ENCODE data around the gene CAMTA1.
A peak's percentile ranks its signal among the peaks of the same experiment; 100 is the strongest.

CAMTA1 gene

DNA sequence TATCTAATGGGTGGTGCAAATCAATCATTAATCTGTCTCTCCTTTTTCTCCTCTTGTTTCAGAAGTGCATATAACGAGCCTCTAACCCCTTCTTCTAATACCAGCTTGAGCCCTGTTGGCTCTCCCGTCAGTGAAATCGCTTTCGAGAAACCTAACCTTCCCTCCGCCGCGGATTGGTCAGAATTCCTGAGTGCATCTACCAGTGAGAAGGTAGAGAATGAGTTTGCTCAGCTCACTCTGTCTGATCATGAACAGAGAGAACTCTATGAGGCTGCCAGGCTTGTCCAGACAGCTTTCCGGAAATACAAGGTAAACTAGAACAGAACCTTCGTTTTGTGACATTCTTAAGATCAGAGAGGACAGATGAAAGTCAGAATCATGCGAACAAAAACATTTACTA lies 960.5 kb downstream of the CAMTA1 start:
- no peak for DNase-seq

DNA sequence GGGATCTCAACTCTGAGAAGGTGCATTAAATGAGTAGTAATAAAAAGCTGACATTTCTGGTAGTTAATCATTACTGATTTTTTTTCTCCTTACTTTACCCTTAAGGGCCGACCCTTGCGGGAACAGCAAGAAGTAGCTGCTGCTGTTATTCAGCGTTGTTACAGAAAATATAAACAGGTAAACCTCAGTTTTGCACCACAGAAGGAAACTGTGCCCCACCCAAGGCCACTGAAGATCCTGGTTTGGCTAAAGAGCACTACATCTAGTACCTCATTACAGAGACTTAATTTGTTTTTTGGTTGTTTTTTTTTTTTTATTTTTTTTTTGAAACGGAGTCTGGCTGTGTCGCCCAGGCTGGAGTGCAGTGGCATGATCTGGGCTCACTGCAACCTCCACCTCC lies 962.4 kb downstream of the CAMTA1 start:
- DNase-seq = no peak

DNA sequence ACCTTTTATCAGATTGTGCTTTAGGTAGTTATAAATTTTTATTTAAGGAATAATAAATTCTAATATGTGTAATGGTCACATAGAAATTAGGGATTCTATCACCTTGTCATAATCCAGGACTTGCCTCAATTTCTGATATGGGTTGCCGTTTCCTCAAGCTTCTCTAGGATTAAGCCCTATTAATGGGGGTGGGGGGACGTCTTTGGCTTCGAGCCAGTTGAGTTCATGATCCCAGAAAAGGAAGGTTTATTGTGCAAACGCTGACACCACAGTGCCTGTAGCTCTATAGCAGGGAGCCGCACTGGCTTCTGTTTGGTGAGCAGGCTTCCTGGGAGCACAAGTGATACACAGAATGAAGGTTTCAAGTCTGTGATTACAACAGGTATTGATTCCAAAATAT lies 963.9 kb downstream of the CAMTA1 start:
- no peak for DNase-seq

DNA sequence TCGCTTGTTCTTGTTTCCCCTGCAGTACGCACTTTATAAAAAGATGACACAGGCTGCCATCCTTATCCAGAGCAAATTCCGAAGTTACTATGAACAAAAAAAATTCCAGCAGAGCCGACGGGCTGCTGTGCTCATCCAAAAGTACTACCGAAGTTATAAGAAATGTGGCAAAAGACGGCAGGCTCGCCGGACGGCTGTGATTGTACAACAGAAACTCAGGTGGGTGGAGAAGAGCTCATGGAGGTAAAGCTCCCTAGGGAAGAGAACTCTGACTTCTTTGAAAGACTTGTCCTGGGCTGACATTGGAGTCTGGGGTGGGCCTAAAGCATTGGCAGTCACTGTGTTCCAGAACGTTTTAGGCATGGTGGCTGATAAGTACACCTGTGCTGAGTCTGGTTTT lies 965.9 kb downstream of the CAMTA1 start:
- no peak for DNase-seq

DNA sequence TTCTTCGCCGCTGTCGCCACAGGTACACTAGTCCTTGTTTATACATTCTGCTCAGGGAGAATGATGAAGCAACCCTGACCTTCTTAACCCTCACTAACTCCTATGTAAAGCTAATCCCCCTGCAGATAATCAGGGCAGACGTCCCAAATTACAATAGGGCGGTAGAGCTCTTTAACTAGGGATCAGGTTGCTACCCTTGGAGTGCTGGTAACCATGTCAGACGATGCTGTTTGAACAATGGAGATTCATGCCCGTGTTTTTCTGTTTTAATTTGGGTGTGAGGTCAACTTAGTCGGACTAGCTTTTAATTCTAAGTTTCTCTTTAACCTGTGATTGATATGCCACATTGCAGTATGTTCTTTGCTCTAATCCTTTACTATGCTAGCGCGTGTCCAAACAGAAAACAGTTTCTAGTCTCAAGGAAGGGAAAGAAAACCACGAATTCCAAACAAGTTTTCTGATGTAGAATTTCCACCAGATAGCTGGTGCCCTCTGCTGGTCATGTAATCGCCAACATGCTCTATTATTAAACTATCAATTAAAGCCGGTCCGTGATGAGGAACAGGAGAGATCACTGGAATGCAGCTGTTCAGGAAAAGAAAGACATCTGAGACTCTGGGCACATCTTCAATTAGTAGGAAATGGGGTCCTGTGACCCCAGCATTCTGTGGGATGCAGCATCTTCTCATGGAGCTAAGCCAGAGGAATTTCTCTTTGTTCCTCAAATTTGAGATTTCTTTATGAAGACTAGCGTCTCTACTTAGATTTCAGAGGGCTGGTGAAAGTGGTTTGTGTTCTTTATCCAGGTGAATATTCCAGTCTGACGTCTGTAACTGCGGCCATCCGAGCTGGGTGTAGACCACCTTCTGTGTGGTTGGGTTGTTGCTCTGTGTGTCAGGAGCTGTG lies 967.5 kb downstream of the CAMTA1 start:
- DNase-seq = peak; percentile 67

DNA sequence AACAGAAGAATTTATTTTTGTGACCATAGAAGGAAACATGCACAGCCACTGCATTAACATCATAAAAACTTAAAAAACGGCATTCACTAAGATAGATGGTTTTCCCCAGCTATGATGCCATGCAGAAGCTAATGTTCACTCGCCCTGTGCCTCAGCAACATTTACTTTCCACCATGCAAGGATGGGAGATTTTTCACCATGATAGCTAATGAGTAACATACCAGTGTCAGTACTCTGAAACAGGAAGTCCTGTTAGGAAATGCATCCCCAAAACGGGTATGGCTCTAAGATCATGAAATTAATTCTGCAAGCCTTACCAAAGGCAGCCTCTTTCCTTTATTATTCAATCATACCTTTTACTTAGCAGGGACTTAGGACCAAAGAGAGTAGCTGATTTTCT lies 968.4 kb downstream of the CAMTA1 start:
- no peak for DNase-seq

DNA sequence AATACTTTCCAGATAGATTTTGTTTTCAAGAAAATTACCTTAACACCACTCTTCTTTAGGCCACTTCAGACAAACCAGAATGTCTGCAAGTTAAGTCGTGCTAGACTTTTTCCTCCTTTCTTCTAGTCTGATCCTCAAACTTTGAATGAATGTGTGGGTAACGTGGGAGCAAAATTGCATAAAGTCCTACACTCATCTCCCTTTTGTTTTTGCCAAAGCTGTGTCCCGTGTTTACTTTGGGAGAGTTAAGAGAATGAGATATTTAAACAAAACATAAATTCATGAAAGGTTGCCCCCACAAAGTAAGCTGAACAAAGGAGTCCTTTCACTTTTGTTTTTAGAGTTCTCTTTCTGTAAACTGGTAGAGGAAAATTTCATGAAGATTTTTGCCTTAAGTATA lies 969.0 kb downstream of the CAMTA1 start:
- DNase-seq = no peak

DNA sequence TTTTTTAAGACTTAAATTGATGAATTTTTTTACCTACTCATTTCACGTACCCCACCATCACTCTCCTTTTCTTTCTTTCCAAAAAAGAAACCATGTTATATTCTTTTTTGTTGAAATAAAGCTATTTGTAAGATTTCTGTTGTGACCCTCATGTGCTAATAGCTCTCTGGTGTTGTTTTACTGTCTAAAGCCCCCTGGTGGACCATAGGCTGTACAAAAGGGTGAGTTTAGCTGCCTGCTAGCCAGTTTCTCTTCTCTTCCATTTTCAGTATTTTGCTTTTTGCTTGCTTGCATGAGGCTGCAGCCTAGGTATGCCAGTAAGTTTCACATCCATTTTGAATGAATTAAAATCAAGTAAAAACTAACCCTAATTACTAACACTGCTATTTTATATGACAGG lies 970.2 kb downstream of the CAMTA1 start:
- DNase-seq = peak; percentile 17

DNA sequence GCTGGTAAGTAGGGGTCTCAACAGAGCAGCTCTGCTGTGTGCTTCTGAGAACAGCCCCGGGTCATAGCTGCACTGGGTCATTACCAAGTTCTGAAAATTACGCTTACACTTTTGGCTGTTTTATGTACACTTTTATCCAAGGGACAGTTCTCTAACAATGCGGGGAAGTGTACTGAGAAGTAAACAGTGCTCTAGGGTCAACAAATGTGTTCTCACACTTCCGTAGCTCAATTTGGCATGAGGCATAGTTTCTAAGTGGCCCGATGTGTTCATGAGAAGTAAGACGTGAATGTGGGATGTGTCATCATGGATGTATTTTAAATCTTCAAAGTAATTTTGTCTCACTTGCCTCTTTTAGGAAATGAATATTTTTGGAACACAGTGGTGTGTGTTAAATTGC lies 975.0 kb downstream of the CAMTA1 start:
- no peak for DNase-seq

DNA sequence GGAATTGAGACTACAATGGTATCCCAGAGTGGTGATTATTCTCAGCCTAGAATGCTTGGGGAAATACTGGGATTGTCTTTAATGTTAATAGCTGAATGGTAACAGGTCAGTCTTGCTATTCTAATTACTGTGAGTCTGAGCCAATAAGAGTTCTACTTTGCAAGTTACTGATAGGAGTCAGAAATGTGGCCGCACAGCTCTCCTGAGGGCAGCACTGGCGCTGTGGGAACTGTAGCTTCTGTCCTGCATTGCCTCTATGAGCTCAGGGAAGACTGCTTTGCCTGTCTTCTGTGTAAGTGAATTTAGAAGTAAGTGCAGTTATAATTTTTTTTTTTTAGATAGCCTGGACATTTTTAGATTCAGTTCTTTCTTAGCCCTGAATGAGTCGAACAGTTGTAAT lies 975.8 kb downstream of the CAMTA1 start:
- no peak for DNase-seq

DNA sequence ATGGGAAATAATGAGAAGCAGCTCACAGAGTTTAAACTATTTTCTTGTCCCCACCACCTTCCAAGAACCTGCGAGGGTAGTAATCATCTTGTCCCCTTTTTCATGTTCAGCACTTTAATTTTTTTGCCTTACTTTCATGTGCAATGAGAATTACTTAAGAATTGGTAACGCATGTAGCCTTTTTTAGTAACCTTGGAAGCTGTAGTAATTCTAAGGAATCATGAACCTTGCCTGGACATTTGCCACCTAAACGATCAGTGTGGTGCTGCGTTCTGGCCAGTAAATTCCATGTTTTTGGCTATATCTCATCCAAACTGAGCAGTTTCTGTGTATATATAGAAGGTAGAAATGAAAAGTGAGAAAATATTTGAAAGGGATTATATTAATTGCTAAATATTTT lies 981.9 kb downstream of the CAMTA1 start:
- DNase-seq = no peak

DNA sequence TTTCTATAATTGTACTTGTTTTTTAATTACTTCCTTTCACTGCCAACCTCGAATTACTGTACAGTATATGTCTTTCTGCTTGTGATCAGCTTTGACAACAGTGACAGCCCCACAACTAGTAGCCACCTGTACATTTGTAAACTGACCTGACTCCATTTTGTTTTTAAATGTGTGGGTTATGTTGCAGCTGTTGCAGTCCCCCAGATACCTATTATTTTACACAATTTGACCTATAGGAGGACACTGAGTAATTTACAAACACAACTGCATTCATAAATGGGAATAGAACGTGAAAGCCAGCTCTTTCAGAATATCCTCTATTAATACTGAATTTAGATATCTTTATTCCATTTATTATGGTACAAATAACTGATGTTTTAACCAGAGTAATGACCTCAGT lies 983.3 kb downstream of the CAMTA1 start:
- no peak for DNase-seq

DNA sequence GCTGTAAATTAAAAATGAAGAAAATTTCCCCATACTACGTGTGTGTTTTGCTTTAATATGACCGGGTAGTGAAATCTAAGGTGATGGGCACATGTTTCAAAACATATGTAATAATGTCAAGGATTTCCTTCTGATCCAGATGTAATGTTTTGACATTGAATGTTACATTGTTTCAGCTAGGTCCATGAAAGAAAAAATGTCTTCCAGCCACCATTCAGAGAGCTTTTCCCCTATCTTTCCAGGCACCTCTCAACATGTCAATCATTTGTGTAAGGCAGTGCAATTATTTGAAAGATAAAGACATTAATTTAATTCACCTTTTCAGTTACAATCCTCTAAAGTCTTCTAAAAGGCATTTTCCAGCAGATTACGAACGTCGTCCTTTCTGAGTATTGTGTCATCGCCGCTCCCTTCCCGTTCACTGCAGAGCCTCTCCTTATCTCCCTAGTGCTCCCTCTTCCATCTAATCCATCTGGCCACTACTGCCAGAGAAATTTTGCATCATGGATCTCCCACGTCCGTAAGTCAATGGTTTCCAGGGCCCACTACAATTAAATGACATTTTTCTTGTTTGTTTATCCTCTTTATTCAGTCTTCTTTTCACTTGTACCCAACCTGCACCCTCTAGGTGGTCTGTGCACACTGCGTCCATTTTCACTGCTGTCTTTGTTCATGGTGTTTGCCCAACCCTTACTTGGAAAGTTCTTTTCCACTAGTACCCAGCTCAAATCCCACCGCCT lies 984.6 kb downstream of the CAMTA1 start:
- no peak for DNase-seq

DNA sequence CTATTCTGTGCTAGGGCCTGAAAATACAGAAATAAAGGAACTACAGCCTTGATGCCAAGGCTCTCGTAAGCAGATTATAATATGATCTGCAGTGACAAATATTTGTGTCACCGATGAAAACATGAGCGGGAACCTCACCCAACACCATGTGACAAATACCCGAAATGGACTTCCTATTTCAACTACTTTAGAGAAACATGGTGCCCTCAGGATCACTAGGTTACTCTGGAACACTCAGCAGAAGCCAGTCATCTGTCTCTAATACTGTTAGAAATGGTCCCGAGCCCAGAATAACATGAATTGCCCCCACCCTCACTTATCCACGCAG lies 985.4 kb downstream of the CAMTA1 start:
- DNase-seq = no peak

DNA sequence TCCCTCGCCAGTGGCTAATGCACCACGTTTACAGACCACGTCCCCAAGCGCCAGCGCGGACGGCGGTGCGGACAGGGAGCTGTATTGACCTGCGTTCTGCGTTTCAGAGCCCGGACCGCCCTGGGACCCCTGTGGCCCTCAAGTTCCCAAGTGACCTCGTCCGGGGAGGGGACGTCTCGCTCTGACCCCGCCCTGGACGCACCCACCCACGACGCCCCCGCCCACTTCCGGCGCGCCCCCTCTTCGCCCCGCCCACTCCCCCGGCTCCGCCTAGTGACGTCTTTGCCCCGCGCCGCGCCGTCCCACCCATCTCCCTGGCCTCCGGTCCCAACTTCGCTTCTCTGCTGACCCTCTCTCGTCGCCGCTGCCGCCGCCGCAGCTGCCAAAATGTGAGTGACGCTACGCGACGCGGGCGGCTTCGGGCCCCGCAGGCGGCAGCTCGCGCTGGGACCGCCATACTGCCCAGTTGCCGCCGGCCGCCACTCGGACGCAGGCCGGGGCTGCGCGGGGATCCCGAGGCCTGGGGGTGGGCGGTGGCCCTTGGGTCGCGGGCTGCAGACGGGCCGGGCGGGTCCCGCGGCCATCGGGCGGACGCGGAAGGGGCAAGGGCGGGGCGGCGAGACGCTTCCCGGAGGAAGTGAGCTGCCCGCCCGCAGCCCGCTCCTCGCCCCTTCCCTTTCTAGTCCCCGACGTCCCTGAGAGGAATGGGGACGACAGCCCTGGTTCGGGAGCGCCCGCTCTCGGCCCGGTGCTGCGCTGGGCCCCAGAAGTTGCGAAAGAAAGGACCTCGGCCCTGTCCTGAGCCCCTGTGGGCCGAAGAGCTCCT lies 986.0 kb downstream of the CAMTA1 start, which contains the start of gene VAMP3:
Gene VAMP3, plus strand, starts transcription at position 300 of the 826 bp plus-strand sequence. Its CDS starts 88 bp downstream, at position 388.
- peak; percentile 80 for DNase-seq

DNA sequence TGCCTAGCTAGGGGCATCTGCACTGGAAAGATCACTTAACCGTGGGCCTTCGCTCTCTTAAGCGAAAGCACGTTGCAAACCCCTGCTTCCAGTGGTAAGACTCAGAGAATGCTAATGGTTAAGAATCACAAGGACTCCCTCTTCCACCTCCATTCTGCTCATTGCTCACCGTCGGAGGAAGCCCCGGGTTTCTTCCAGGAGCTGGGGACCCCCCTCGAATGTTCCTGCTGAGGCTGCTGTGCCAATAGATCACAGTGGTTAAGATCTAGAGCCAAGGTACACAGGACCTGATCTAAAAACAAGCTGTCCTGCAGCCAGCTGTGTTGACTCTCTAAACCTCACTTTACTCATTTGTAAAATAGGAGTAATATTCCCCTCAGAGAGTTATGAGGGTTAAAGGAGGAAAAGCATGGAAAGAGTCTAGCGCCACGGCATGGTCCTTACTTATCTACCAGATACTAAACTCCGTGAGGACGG lies 986.6 kb downstream of the CAMTA1 start:
- DNase-seq = no peak

DNA sequence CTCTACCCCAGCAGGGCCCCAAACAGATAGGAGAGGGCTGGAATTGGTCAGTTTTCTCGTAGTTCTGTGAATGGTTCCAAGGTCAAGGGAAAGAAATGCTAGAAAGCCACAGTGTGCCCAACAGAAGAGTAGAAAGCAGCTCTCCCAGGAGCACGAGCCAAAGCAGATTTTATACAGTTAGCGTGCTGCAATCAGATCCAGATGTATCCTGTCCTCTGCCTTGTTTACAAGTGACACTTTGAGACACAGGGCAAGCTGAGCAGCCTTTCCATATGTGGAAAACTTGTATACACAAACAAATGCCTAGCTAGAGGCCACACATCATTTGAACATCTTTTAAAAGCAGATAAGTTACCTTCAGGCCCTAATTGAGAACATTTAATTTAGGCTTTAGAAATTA lies 992.3 kb downstream of the CAMTA1 start:
- DNase-seq = no peak

DNA sequence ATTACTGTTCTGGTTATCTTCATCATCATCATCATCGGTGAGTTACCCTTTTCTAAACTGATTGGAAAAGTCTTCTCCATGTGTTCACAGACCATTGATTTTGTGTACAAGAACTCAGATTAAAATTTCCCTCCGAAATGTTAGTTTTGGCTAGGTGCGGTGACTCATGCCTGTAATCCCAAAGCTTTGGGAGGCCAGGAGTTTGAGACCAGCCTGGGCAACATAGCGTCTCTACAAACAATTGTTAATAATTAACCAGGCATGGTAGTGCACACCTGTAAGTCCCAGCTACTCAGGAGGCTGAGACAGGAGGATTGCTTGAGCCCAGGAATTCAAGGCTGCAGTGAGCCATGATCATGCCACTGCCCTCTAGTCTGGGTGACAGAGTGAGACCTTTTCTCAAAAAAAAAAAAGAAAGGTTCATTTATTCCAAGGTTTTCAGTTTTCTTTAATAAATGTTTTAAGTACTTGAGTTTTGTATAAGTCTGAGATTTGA lies 992.9 kb downstream of the CAMTA1 start:
- DNase-seq = no peak

DNA sequence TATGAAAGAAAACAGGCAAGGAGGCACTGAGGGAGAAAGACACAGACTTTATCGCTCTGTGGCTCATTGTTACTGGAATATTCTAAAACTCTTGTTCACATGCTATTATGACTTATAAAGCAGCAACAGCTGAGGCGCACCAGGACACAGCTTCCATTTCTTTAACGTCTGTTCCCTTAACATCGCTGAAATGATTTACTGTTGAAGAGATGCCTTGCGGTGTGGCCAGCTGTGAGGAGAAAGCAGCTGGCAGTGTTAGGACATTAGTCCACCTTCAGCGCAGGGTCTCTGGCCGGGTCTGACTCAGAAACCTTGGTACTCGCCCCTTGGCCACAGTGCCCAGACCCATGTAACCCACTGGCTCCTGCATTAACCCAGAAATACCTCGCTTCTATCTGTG lies 995.7 kb downstream of the CAMTA1 start:
- DNase-seq = no peak

DNA sequence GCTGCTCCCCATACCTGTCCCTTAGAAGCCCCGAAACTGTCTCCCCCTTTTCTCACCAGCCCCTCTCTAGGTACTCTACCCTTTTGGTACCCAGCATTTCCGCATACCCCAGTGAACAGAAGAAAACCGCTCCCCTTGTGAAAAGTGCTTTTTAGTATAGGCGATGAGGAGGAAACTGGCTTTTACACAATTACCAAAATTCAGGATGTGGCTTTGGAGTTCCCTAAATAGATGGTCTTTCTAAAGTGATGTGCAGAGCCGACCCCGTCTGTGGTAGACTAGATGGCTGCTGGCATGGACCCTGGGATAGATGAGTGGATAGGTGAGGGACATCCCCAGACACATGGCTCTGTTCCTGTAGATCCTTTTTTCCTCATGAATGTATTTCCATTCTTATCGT lies 996.2 kb downstream of the CAMTA1 start:
- DNase-seq = no peak

DNA sequence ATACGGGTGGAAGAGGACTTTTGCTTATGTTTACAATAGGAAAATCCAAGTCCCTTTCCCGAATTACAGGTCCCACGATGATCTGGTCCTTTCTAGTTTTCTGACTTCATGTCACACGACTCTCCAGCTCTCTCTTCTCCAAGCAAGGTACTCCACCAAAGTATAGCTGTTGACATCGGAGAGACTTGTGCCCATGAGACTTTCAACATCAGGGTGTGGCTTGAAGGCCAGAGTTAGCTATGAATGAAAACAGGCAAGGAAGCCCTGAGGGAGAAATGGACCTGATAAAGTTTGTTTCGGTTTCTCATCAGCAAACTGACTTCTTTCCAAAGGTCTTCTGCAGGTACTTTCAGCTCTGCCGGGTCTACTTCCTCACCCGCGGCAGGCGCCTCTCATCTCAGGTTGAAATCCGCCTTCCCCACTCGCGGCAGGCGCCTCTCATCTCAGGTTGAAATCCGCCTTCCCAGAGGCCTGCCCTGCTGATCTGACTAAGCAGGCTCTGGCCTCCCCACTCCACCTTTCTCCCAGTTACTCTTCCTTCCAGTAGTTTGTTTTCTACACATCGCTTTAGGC lies 996.8 kb downstream of the CAMTA1 start:
- no peak for DNase-seq

DNA sequence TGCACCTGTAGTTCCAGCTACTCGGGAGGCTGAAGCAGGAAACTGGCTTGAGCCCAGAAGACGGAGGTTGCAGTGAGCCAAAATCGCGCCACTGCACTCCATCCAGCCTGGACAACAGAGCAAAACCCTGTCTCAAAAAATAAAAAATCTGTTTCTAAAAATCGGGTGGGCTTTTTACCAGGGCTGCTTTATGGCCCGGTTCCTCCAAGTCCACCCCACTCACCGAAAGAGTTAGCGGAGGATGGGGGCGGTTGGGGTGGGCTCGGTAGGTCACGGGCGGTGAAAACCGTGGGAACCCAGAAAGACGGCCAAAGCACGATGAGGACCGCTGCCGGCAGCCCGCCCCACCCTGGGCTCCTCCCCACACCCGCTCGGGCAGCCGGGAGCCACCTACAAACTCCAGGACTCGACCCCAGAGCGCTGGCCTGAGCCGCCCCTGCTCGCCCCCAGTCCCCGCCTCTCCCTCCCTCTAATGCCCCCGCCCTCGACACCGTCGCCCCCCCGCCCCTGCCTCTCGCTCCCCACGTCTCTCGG lies 998.0 kb downstream of the CAMTA1 start:
- peak; percentile 78 for DNase-seq

All from EL (cell line).